NCI-H82 (cell line): ENCODE data around the gene MAP2K1.
"Not testable (repeated sequence)": the region's sequence is repeated elsewhere in the genome, so short reads cannot be mapped to it uniquely, and the experiment has no call there.

Source experiments
- DNase-seq: peaks from one replicate; lab custom pipeline; 2025; lab: John Stamatoyannopoulos, UW

The MAP2K1 gene

DNA sequence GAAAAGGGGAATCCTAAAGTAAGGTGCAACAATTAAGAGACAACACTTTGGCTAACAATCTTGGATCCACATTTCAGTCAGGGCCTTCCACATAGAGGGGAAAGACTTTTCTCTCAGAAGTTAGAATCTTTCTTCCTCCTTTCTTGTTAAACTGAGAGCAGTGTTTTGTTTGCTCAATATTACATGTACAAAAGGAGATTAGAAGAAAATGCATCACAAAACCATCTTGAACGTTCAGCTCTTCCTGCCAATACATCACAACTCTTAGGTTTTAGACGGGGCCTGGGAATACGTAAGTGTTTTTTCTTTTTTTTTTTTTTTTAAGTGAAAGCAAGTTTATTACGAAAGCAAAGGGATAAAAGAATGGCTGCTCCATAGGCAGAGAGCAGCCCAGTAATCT is 39.1 kb downstream of the MAP2K1 start:
- DNase-seq, result no peak

GRCh38 chr15:66429117-66429516 is 42.4 kb downstream of the MAP2K1 start:
- peak; percentile 48 for DNase-seq

DNA sequence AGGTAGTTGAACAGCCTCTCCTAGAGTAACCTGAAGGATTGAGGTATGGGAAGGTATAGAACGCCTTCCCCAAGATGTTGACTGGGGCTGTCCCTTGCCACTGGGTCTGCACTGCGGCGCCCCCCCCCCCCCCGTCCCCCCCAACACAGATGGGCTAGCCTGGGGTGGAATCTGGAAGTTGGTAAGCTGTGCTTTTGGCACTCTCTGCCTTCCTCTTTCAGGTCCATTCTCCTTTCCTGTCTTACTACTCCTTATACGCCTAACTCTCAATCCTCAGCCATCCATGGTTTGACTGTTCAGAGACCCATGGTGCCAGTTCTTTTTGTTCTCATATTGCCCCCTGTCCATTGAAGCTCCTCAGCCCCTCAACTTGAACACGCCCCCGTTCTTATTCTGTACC is 42.8 kb downstream of the MAP2K1 start:
- DNase-seq, result no peak

GRCh38 chr15:66430627-66431255 is 44.0 kb downstream of the MAP2K1 start:
- DNase-seq, result no peak

DNA sequence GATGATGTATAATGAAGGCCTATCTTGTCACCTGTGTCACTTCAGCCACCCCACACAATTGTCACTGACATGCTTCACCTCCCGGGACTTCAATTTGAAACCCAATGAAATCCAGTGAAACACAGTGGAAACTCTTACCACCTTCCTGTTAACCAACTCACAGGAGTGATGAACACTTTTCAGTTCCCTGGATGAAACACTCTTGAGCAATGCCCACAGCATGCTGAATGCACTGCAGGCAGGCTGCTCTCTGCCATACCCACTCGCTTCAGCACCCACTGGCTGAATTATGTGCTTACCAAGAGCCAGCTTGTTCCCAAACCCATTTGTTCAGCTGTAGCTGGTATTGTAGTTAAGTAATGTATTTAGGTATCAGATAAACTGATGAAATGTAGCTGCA is 47.0 kb downstream of the MAP2K1 start:
- DNase-seq, result no peak

DNA sequence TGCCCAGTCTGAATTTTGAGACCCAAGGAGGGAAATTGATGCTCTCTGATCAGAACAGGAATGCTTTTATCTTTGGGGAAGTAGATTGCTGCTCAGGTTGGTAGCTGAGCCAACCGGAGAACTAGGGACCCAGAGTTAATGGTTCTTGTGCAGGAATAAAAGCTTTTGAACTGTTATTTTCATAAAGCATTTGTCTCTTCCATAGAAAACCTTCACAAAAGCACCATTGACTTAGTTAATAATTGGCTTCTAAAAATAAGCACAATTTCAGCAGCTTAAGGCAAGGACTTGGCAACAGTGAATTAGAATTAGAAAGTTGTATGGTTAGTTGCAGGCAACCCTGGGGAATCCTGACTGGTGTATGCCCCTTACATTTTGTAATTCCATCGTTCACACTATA is 53.8 kb downstream of the MAP2K1 start:
- no peak for DNase-seq

DNA sequence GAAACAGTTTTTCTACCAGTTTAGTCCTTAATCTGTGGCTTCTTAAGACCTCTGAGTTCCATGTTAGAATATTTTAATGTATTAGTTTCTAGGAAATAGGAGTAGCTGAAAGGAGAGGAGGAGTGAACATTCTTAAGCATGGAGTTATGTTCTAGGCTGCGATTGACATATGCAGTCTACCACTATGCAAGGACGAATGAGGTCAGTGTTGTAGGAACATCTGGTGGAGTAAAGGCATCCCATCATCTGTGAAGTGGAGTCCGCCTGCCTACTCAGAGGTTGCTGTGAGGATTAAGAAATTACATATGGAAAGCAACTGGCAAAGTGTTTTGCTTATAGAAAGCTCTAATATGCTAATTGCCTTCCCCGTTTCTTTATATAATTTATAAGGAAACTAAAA is 65.7 kb downstream of the MAP2K1 start:
- peak; percentile 42 for DNase-seq

GRCh38 chr15:66452971-66453580 is 66.4 kb downstream of the MAP2K1 start:
- no peak for DNase-seq

DNA sequence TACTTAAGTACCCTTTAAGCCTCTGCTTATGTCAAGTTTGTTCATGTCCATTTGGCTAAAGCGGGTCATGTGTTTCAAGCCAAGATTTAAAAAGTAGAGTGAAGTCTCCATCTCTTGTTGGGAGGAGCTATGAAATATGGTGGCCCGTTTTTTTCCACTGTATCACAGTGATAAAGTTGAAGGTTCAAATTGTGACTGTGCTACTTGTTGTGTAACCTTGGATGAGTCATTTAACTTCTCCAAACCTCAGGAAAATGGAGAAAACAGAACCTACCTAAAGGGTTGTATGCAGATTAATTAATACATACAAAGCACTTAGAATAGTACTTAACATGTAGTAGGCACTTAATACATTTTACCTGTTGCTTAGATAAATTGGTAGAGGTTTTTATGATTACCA is 67.4 kb downstream of the MAP2K1 start:
- DNase-seq, result no peak

DNA sequence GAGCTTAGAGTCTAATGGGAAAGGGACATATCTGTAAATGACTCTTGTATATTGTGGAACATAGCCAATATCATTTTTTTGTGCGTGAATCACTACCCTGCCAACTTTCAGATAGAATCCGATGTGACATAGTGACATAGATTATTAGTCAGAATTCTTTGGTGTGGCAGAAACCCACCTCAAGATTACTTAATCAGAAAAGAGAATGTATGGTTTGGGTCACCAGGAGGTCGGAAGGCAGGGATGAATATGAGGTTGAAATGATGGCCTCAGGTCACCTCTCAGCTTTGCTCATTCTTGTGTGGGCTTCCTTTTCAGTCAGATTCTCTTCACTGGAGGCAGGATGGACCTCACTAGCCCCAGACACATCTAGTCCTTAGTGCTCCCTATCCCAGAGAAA is 69.5 kb downstream of the MAP2K1 start:
- no peak for DNase-seq

DNA sequence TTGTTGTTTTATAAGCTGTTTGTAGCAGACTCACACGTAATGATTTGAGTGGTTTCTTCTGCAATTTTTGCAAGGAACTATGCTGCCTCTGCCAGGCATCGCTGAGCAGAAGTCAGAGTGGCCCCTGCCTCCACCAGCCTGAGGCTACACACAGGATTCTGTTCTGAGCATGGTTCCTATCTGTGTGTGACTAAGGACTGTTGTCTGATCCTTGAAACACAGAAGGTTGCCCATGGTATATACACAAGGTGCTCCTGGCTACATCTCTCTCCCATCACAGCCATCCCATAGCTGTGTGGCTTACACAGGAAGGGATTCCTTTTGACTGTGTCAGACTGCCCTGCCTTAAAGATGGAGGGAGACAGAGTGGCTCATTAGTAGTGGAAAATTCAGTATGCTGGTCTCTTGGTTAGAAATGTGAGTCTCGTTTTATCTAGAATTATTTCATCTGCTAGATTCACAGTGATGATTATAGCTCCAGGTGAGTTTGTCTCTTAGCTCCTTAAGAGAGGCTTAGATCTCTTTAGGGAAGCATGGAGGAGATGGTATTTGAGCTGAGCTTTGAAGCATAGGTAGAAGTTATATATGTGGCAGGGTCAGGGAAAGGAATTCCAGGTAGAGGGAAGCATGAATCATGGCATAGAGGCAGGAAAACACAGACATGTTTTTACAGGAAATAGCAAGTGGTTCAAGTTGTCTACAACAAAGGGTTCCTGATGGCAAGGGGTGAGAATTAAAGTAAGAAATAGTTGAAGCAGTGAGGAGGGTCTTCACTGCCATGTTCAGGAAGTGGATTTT is 73.3 kb downstream of the MAP2K1 start:
- no peak for DNase-seq

GRCh38 chr15:66461294-66461693 is 74.6 kb downstream of the MAP2K1 start:
- DNase-seq, result not testable (repeated sequence)

- DNase-seq, result no peak
Observed at GRCh38 chr15:66461917-66462316, 75.2 kb downstream of the MAP2K1 start.

DNA sequence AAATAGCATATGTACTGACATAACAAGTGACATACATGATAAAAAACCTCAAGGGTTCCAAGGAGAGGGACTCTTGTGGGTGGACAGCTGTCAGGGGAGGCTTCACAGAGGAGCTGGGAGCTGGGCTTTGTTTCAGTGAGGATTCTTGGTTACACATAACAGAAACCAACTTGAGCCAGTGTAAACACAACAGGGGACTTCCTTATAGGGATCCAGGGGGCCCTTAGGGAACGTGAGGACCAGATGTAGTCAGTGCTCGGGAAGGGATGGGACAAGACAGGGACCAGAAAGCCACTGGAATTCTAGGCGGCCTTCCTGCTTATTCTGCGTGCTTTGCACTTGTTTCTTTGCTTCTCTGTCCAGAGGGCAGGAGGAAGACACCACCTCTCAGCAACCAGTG is 75.9 kb downstream of the MAP2K1 start:
- DNase-seq, result no peak

GRCh38 chr15:66465294-66465693 is 78.6 kb downstream of the MAP2K1 start:
- not testable (repeated sequence) for DNase-seq

GRCh38 chr15:66467162-66468040 is 80.7 kb downstream of the MAP2K1 start:
- not testable (repeated sequence) for DNase-seq

- not testable (repeated sequence) for DNase-seq
Observed at GRCh38 chr15:66470825-66471224, 84.1 kb downstream of the MAP2K1 start.

DNA sequence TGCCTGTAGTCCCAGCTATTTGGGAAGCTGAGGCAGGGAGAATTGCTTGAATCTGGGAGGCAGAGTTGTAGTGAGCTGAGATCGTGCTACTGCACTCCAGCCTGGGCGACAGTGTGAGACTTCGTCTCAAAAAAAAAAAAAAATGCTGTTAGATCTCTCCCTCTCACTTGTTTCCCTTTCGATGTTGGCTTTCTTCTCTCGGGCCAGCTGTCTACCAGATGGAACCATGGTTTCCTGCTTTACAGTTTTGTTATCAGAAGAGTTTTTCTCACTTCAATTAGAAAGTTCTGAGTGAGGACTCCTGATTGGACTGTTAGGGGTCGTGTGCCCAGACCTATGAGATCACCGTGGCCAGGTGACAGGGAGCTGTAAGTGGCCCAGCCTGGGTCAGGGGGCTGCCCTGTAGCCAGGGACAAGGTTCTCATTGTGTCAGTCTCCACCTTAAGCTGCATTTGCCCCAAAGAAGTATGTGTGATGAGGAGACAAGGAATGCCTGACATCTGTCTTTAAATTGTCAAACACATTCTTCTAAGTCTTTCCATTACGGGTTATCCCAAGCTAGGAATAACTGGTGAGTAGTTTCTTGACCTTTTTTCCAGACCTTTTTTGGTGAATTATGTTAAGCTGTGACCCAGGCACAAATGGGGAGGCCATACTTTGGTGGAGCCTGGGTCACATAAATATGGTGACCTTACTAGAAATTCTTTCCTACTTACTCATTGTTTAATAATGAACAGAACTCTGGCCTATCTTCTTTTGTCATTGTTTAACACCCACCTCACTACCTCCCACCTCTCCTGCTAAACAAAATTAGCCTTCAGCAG is 85.7 kb downstream of the MAP2K1 start:
- DNase-seq, result no peak

- DNase-seq, result no peak
Observed at GRCh38 chr15:66474135-66474534, 87.4 kb downstream of the MAP2K1 start.

DNA sequence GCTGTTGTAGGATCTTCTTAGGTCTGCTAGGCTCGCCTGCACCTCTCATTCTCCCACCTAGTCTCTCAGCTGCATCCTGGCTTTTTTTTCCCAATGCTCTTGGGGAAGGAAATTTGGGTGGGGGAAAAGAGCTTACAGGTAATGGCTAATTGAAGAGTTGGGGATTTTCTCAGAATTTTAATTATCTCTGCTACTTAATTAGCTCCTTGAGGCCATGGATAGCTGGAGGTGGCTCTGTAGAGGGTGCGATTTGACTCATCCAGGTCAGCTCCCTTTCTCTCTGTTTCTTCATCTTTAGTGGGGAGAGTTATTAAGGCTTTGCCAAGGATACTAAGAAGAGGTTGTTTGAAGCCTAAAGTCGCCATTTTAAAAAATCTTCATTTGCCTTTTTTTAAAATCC is 88.3 kb downstream of the MAP2K1 start:
- DNase-seq, result no peak

DNA sequence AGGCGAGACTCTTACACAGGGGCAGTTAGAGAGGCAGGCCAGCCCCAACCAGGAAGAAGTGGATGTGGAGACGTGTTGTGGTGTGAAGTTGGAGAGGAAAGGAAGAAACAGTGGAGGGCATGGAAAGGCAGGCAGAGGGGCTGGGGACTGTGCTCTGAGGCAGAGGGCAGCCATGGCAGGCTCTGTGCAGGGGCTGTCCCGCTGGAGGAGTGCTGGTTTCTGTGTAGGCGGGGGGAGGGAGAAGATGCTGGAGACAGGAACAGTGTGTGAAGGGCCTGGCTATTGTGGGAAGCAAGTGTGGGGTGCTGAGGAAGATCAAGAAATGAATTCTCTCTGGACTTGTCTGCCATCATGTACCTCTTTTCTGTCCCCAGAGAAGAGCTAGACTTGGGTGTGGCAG is 89.8 kb downstream of the MAP2K1 start:
- DNase-seq, result no peak
